Measurements from ENCODE around the gene SHTN1. TPM values are rescaled to one million over a fixed set of nuclear protein-coding genes. Genes with fewer than 3 reads are reported as not detected.

The SHTN1 gene
- total RNA-seq, 3 donors from 2014 or later (not counting 1 experiment from before 2014, with no cell fraction given) = 0.88 to 1.4 (median 1.1) TPM

- WGBS (ENCODE audit: insufficient coverage) = 87% methylated on average over 3 of the region's 3 CpGs
- no peaks in the 10 kb centered on the region for H3K4me1 Mint-ChIP-seq
These were observed 79.9 kb downstream of the SHTN1 start for GRCh38 chr10:116925056-116925455.

GRCh38 chr10:116919706-116920105 is 85.3 kb downstream of the SHTN1 start:
- no peak for DNase-seq
- no peak overlapping the region for H3K4me3 ChIP-seq (ENCODE audit: low read length)
- Mint-ChIP-seq H3K36me3 (no peaks in the 10 kb centered on the region), H3K27ac (no peak overlapping the region), H3K9me3 (peaks cover 2% of the 10 kb centered on the region in 2 donors), H3K4me1 (no peaks in the 10 kb centered on the region), H3K27me3 (ENCODE audit: low read depth in 2 of 2) (peaks cover 0 to 3% of the 10 kb centered on the region in 2 donors), H3K4me3 (no peak overlapping the region)
- no peaks in the 10 kb centered on the region for H3K9me3 ChIP-seq (ENCODE audit: control insufficient read depth, insufficient read depth, low read length)
- no peaks in the 10 kb centered on the region for H3K4me1 ChIP-seq (ENCODE audit: control insufficient read depth, insufficient read depth, low read length)
- no peaks in the 10 kb centered on the region for H3K36me3 ChIP-seq (ENCODE audit: control insufficient read depth, insufficient read depth, low read length)
- no peaks in the 10 kb centered on the region for H3K27me3 ChIP-seq (ENCODE audit: control insufficient read depth, insufficient read depth, low read length)
- WGBS (ENCODE audit: insufficient coverage) = 90% methylated on average over 1 of the region's 2 CpGs
- ATAC-seq = no peak
- no peak overlapping the region for H3K27ac ChIP-seq (ENCODE audit: low read length)
- no peak for TF ChIP-seq CTCF (IDR thresholded peaks at IDR 0.05)
- intact Hi-C loops (cut with micrococcal nuclease) = no loop called here

More at GRCh38 chr10:116925056-116925455, 79.9 kb downstream of the SHTN1 start:
- DNase-seq (no peak), ATAC-seq (no peak)
- intact Hi-C loops (cut with micrococcal nuclease) = no loop called here
- Mint-ChIP-seq H3K27ac (no peak overlapping the region), H3K4me3 (no peak overlapping the region), H3K9me3 (peaks cover 0 to 3% of the 10 kb centered on the region in 2 donors), H3K27me3 (ENCODE audit: low read depth in 2 of 2) (no peaks in the 10 kb centered on the region), H3K36me3 (no peaks in the 10 kb centered on the region)
- no peak overlapping the region for H3K27ac ChIP-seq (ENCODE audit: low read length)
- TF ChIP-seq CTCF (IDR thresholded peaks at IDR 0.05) = no peak
- no peaks in the 10 kb centered on the region for H3K27me3 ChIP-seq (ENCODE audit: control insufficient read depth, insufficient read depth, low read length)
- H3K4me1 ChIP-seq (ENCODE audit: control insufficient read depth, insufficient read depth, low read length) = no peaks in the 10 kb centered on the region
- no peaks in the 10 kb centered on the region for H3K9me3 ChIP-seq (ENCODE audit: control insufficient read depth, insufficient read depth, low read length)
- no peak overlapping the region for H3K4me3 ChIP-seq (ENCODE audit: low read length)
- no peaks in the 10 kb centered on the region for H3K36me3 ChIP-seq (ENCODE audit: control insufficient read depth, insufficient read depth, low read length)

- Mint-ChIP-seq H3K9me3 (peaks cover 2% of the 10 kb centered on the region in 2 donors), H3K27ac (no peak overlapping the region), H3K36me3 (no peaks in the 10 kb centered on the region), H3K27me3 (ENCODE audit: low read depth in 2 of 2) (peaks cover 0 to 3% of the 10 kb centered on the region in 2 donors), H3K4me3 (no peak overlapping the region), H3K4me1 (no peaks in the 10 kb centered on the region)
- no peaks in the 10 kb centered on the region for H3K4me1 ChIP-seq (ENCODE audit: control insufficient read depth, insufficient read depth, low read length)
- DNase-seq (no peak), ATAC-seq (no peak)
- H3K4me3 ChIP-seq (ENCODE audit: low read length) = no peak overlapping the region
- intact Hi-C loops (cut with micrococcal nuclease) = no loop called here
- TF ChIP-seq CTCF (IDR thresholded peaks at IDR 0.05) = no peak
- no peaks in the 10 kb centered on the region for H3K36me3 ChIP-seq (ENCODE audit: control insufficient read depth, insufficient read depth, low read length)
- WGBS (ENCODE audit: insufficient coverage) = no CpG with 5 or more reads among the region's 2 CpGs
- no peaks in the 10 kb centered on the region for H3K27me3 ChIP-seq (ENCODE audit: control insufficient read depth, insufficient read depth, low read length)
- H3K27ac ChIP-seq (ENCODE audit: low read length) = no peak overlapping the region
- no peaks in the 10 kb centered on the region for H3K9me3 ChIP-seq (ENCODE audit: control insufficient read depth, insufficient read depth, low read length)
These were observed 85.8 kb downstream of the SHTN1 start for GRCh38 chr10:116919164-116919563.

- H3K27me3 ChIP-seq (ENCODE audit: control insufficient read depth, insufficient read depth, low read length) = no peaks in the 10 kb centered on the region
- DNase-seq (no peak), ATAC-seq (no peak)
- H3K9me3 Mint-ChIP-seq = peaks cover 0 to 2% of the 10 kb centered on the region in 2 donors
- H3K4me1 ChIP-seq (ENCODE audit: control insufficient read depth, insufficient read depth, low read length) = no peaks in the 10 kb centered on the region
- no peaks in the 10 kb centered on the region for H3K36me3 Mint-ChIP-seq
- H3K4me3 Mint-ChIP-seq = no peak overlapping the region
- intact Hi-C loops (cut with micrococcal nuclease) = no loop called here
- no peak for TF ChIP-seq CTCF (IDR thresholded peaks at IDR 0.05)
- no peaks in the 10 kb centered on the region for H3K9me3 ChIP-seq (ENCODE audit: control insufficient read depth, insufficient read depth, low read length)
- no peak overlapping the region for H3K27ac ChIP-seq (ENCODE audit: low read length)
- H3K4me3 ChIP-seq (ENCODE audit: low read length) = no peak overlapping the region
- peaks cover 0 to 3% of the 10 kb centered on the region in 2 donors for H3K27me3 Mint-ChIP-seq (ENCODE audit: low read depth in 2 of 2)
- H3K4me1 Mint-ChIP-seq = no peaks in the 10 kb centered on the region
- no CpG with 5 or more reads among the region's 2 CpGs for WGBS (ENCODE audit: insufficient coverage)
- H3K27ac Mint-ChIP-seq = no peak overlapping the region
- H3K36me3 ChIP-seq (ENCODE audit: control insufficient read depth, insufficient read depth, low read length) = no peaks in the 10 kb centered on the region
These were observed 86.4 kb downstream of the SHTN1 start for GRCh38 chr10:116918583-116918982.

All from natural killer cell (primary cell).